GM19043 (cell line): Measurements from ENCODE around the gene LRFN5.
"Not testable (repeated sequence)": the region's sequence is repeated elsewhere in the genome, so short reads cannot be mapped to it uniquely, and the experiment has no call there.

Source experiments
- ATAC-seq: cut with Tn5 transposase; IDR thresholded peaks from one replicate; pipeline ENCODE4 v1.9.1; 2021; ENCODE audit warnings: low read depth; ENCODE audit not compliant: unreplicated experiment

Gene LRFN5

DNA sequence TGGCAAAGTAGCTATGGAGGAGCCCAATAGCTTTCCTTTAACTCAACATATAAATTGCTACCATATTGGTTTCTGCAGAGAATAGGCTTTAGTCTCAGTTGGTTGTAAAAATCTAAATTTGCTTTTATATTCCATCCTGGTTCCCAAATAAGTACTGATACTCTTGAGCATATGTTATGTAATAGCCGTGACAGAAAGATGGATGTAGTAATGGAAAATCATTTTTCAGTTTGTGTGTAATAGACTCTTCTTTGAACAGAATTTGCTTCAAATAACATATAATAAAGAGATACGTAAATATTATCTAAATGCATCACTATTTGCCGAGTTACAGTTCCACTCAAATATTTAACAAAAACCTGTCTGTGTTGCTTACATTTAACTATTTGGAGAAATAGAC is 271.6 kb downstream of the LRFN5 start:
- ATAC-seq = no peak

DNA sequence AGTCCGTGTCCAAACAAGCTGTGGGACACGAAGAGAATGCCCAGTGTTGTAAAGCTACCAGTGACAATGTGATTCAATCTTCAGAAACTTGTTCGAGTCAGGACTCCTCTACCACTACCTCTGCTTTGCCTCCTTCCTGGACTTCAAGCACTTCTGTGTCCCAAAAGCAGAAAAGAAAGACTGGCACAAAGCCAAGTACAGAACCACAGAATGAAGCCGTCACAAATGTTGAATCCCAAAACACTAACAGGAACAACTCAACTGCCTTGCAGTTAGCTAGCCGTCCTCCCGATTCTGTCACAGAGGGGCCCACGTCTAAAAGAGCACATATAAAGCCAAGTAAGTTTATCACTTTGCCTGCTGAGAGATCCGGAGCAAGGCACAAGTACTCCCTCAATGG is 284.9 kb downstream of the LRFN5 start:
- no peak for ATAC-seq

- no peak for ATAC-seq
Observed at GRCh38 chr14:41899416-41899815, 292.7 kb downstream of the LRFN5 start.

- ATAC-seq = no peak
Observed at GRCh38 chr14:41900644-41901043, 294.0 kb downstream of the LRFN5 start.

GRCh38 chr14:41901089-41901488 is 294.4 kb downstream of the LRFN5 start:
- ATAC-seq = no peak

DNA sequence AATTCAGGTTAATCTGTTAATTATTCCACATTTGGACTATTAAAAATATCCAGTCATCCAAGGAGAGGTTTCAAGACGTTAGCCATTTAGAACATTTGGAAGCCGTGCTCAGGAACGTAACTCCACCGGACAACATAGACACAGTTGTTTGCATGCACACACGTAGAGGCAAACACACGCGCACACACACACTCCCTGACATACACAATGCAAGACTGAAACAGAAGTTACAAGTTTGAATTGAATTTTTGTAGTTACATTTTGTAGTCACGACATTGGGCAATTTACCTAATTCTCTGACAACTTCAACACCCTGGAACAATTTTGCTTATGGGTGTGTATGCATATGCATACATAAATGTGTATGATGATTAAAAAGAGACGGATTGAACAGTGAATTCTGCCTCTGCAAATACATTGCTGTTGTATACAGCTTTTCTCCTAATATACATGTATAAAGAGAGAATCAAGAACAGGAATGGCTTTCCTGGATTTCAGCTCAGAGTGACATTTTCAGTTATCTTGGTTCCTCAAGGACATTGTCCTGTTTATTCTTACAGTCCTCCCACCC is 298.8 kb downstream of the LRFN5 start:
- ATAC-seq = no peak

DNA sequence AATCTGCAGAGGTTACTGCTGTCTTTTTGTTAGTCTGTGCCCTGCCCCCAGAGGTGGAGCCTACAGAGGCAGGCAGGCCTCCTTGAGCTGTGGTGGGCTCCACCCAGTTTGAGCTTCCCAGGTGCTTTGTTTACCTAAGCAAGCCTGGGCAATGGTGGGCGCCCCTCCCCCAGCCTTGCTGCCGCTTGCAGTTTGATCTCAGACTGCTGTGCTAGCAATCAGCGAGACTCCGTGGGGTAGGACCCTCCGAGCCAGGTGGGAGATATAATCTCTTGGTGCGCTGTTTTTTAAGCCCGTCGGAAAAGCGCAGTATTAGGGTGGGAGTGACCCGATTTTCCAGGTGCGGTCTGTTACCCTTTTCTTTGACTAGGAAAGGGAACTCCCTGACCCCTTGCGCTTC is 304.5 kb downstream of the LRFN5 start:
- not testable (repeated sequence) for ATAC-seq

DNA sequence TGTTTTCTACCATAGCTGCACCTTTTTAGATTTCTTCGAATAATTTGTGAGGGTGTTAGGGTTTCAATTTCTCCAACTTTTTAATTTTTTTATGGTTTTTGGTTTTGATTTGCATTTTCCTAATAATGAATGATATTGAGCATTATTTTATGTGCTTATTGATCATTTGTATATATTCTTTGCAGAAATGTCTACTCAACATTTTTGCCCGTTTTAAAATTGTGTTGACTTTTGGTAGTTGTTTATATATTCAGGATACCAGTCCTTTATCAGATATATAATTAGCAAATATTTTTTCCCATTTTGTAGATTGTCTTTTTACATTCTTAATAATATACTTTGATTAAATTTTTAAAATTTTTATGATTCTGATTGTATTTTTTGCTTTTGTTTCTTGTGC is 306.7 kb downstream of the LRFN5 start:
- ATAC-seq = no peak

GRCh38 chr14:41915732-41916131 is 309.1 kb downstream of the LRFN5 start:
- no peak for ATAC-seq

DNA sequence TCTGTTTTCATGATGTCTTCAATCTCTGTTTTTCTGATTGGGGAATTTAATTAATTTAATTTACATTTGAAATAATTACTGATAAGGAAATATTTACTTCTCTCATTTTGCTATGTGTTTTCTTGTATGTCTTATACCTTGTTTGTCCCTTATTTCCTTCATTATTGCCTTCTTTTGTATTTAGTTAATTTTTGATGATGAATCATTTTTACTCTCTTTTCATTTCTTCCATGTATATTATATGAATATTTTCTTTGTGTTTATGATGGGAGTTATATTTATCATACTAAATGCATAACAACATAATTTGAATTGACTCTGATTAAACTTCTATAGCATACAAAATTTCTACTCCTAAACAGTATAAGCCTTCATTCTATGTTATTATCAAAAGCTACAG is 309.6 kb downstream of the LRFN5 start:
- no peak for ATAC-seq

- no peak for ATAC-seq
Observed at GRCh38 chr14:41925409-41925808, 318.7 kb downstream of the LRFN5 start.

DNA sequence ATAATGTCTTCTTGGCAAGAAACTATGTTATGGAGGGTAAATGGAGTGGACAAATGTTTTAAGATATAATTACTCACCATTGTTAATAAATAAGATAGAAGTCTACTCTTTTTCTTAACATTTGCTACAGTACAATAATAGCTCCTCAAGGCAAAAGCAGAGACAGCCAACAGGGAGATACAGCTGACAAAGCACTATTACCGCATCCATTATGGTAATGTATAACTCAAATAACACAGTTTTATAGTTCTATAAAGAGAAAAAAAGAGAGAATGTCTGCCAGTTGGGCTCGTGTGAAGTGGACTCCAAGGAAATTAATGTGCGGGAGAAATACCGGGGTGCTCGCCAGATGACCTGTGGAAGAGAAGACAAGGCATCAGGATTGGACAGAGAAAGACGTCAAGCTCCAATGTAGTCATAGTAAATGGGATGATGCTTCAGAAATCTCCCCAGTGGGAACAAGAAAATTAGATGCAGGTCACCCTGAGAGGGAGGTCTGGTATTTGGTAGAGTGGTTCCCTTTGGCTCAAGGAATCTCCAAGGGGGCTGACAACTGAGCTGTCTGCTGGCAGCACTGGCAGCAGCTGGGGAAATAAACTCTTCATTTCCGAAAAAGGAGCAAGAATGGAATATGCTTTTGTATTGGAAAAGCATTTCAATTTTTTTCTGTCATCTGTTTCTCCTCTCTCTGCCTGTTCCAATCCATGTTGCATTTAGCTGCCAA is 343.9 kb downstream of the LRFN5 start:
- ATAC-seq = no peak
